HCT116 (cell line): ENCODE measurements around the gene LTB4R. TPM values are rescaled to one million over a fixed set of nuclear protein-coding genes. Genes with fewer than 3 reads are reported as not detected.

Experiments used
- ATAC-seq: fragments of 200-7000 bp; cut with Tn5 transposase; 2 replicates; pipeline ENCODE4 v1.9.1; 2020; ENCODE audit warnings: mild to moderate bottlenecking, moderate library complexity
- BruUV-seq: library from RNA; stranded (reverse); fragments of 400-500 nt; replicated peaks from 2 replicates; lab custom pipeline; 2021; lab: Mats Ljungman, UMichigan
- CTCF ChIA-PET: fragments of 300-600 bp; sonication (Branson Sonifier 250); formaldehyde crosslinking; loops from one replicate; lab custom pipeline; 2021; ENCODE audit warnings: antibody characterized with exemption; lab: Charles Lee
- POLR2A ChIA-PET: fragments of 300-600, 350-600 bp; sonication (Branson Sonifier 250); formaldehyde crosslinking; loops from one replicate; lab custom pipeline; 2021; ENCODE audit warnings: antibody characterized with exemption; lab: Charles Lee
- RAD21 ChIA-PET, 2 experiments: fragments of 300-600 bp; sonication (Branson Sonifier 250); formaldehyde crosslinking; loops; one replicate each; lab custom pipeline; 2023; ENCODE audit warnings: low total read pairs in 2 of 2; ENCODE audit not compliant: uncharacterized antibody in 2 of 2, unreplicated experiment in 2 of 2, low non-redundant PET in 1 of 2; lab: Charles Lee
- DNase-seq: peaks from one replicate; pipeline ENCODE4 v3.0.0-alpha.2; 2010; ENCODE audit warnings: low read depth, low spot score
- H2AFZ ChIP-seq: fragments of 200-600 bp; shearing (Covaris generic), sonication (generic); 2 replicates; pipeline ENCODE4 v1.6.1; 2017; ENCODE audit warnings: low read depth, mixed run types, mixed read lengths, antibody characterized with exemption, low read length; ENCODE audit not compliant: poor library complexity, severe bottlenecking
- H3K27ac ChIP-seq: 2 replicates; pipeline ENCODE4 v1.5.1; 2012; ENCODE audit warnings: low read depth, low read length
- H3K27me3 ChIP-seq: fragments of 200-600 bp; sonication (generic); 2 replicates; pipeline ENCODE4 v1.6.1; 2016; ENCODE audit warnings: mixed run types, low read length, mixed read lengths; ENCODE audit not compliant: insufficient read depth
- H3K36me3 ChIP-seq, 2 experiments: fragments of 200-500 bp in 1 of 2; fragments of 200-600 bp in 1 of 2; sonication (Bioruptor generic) in 1 of 2; sonication (generic) in 1 of 2; 2 replicates each; pipeline versions ENCODE4 v1.5.1 to v1.6.1; 2014 to 2016; ENCODE audit warnings: low read length in 2 of 2, inconsistent platforms in 1 of 2, mixed read lengths in 1 of 2, mixed run types in 1 of 2; ENCODE audit not compliant: insufficient read depth in 2 of 2, control insufficient read depth in 1 of 2
- H3K4me1 ChIP-seq, 2 experiments: fragments of 200-600 bp in 1 of 2; sonication (generic) in 1 of 2; 2 replicates each; pipeline versions ENCODE4 v1.5.1 to v1.6.1; 2012 to 2017; ENCODE audit warnings: low read length in 2 of 2, inconsistent platforms in 1 of 2, mild to moderate bottlenecking in 1 of 2, mixed read lengths in 1 of 2, mixed run types in 1 of 2, moderate library complexity in 1 of 2; ENCODE audit not compliant: insufficient read depth in 2 of 2, control insufficient read depth in 1 of 2
- H3K4me2 ChIP-seq: fragments of 200-600 bp; sonication (generic); 2 replicates; pipeline ENCODE4 v1.6.1; 2017; ENCODE audit warnings: mixed run types, low read length, mixed read lengths
- H3K4me3 ChIP-seq, 2 experiments: fragments of 200-600 bp in 1 of 2; sonication (generic) in 1 of 2; replicated peaks in 1 of 2; 2 replicates each; pipeline ENCODE4 v1.5.1; 2011 to 2016; ENCODE audit warnings: low read length in 2 of 2, control low read depth in 1 of 2, low read depth in 1 of 2, mild to moderate bottlenecking in 1 of 2, mixed read lengths in 1 of 2, mixed run types in 1 of 2
- H3K79me2 ChIP-seq: fragments of 200-600 bp; sonication (generic); 2 replicates; pipeline ENCODE4 v1.6.1; 2017; ENCODE audit warnings: mild to moderate bottlenecking, mixed run types, low read length, moderate library complexity, mixed read lengths; ENCODE audit not compliant: insufficient read depth
- H3K9ac ChIP-seq: fragments of 200-600 bp; sonication (generic); 2 replicates; pipeline ENCODE4 v1.6.1; 2016; ENCODE audit warnings: low read length, mixed read lengths
- H3K9me2 ChIP-seq: fragments of 200-600 bp; sonication (generic), shearing (Covaris generic); 2 replicates; pipeline ENCODE4 v1.6.1; 2017; ENCODE audit warnings: mixed run types, mild to moderate bottlenecking, moderate library complexity; ENCODE audit not compliant: insufficient read depth
- H3K9me3 ChIP-seq, 2 experiments: fragments of 200-500 bp in 1 of 2; fragments of 200-600 bp in 1 of 2; sonication (Bioruptor generic) in 1 of 2; sonication (generic) in 1 of 2; 2 replicates each; pipeline ENCODE4 v1.6.1; 2014 to 2017; ENCODE audit warnings: low read length in 2 of 2, mixed read lengths in 2 of 2, inconsistent platforms in 1 of 2, low read depth in 1 of 2, mild to moderate bottlenecking in 1 of 2, mixed run types in 1 of 2, moderate library complexity in 1 of 2; ENCODE audit not compliant: control insufficient read depth in 1 of 2, insufficient read depth in 1 of 2
- H4K20me1 ChIP-seq: fragments of 200-600 bp; sonication (generic), shearing (Covaris generic); 2 replicates; pipeline ENCODE4 v1.6.1; 2017; ENCODE audit warnings: mixed run types, mild to moderate bottlenecking, moderate library complexity; ENCODE audit not compliant: insufficient read depth
- ATF3 ChIP-seq: IDR thresholded peaks from 2 replicates; pipeline ENCODE4 v1.6.1; 2012
- ELF1 ChIP-seq: IDR thresholded peaks from 2 replicates; pipeline ENCODE4 v1.6.1; 2012; ENCODE audit warnings: low read depth, borderline replicate concordance
- EZH2phosphoT487 ChIP-seq: fragments of 200-600 bp; IDR thresholded peaks from 2 replicates; pipeline ENCODE4 v1.6.1; 2018; ENCODE audit warnings: antibody characterized with exemption, borderline replicate concordance
- FOSL1 ChIP-seq: IDR thresholded peaks from 2 replicates; pipeline ENCODE4 v1.6.1; 2012; ENCODE audit warnings: low read depth
- JUND ChIP-seq: IDR thresholded peaks from 2 replicates; pipeline ENCODE4 v1.6.1; 2012
- POLR2A ChIP-seq: IDR thresholded peaks from 2 replicates; pipeline ENCODE4 v1.7.0; 2011; ENCODE audit warnings: borderline replicate concordance; ENCODE audit not compliant: insufficient read depth, insufficient read length; ENCODE audit errors: extremely low read depth
- REST ChIP-seq: IDR thresholded peaks from 2 replicates; pipeline ENCODE4 v1.6.1; 2012; ENCODE audit warnings: low read depth
- SIN3A ChIP-seq: IDR thresholded peaks from 2 replicates; pipeline ENCODE4 v1.6.1; 2012; ENCODE audit warnings: low read depth
- TCF7L2 ChIP-seq: IDR thresholded peaks from 2 replicates; pipeline ENCODE4 v1.7.0; 2011; ENCODE audit warnings: borderline replicate concordance, inconsistent platforms; ENCODE audit not compliant: insufficient read depth, insufficient read length; ENCODE audit errors: extremely low read depth
- YY1 ChIP-seq: IDR thresholded peaks from 2 replicates; pipeline ENCODE4 v1.6.1; 2011; ENCODE audit warnings: low read length, low read depth, moderate library complexity, mild to moderate bottlenecking; ENCODE audit not compliant: insufficient replicate concordance; ENCODE audit errors: extremely low read depth
- ZBTB33 ChIP-seq: IDR thresholded peaks from 2 replicates; pipeline ENCODE4 v1.6.1; 2011; ENCODE audit warnings: mild to moderate bottlenecking, low read length, moderate library complexity; ENCODE audit not compliant: insufficient replicate concordance; ENCODE audit errors: extremely low read depth
- ZFX ChIP-seq: fragments of 450-650 bp; IDR thresholded peaks from 2 replicates; pipeline ENCODE4 v1.6.1; 2017
- intact Hi-C: fragments of 100-400 bp; cut with micrococcal nuclease; formaldehyde crosslinking; loops from 2 replicates; pipeline ENCODE4 v1.10.0; 2022
- total RNA-seq: library from RNA; stranded (reverse); gene quantifications from one replicate; pipeline ENCODE4 v1.2.1, GENCODE V29; 2021; ENCODE audit not compliant: unreplicated experiment

The LTB4R gene
- total RNA-seq, 1 experiment from 2014 or later = 14.8 TPM

GRCh38 chr14:24308342-24309124, 2.8 kb upstream of the LTB4R start:
- no peak for DNase-seq
- Histone ChIP-seq H4K20me1 (no peaks in the 10 kb centered on the region), H3K9me3 (no peaks in the 10 kb centered on the region)
- no TSS peak for BruUV-seq
- no peak for TF ChIP-seq YY1
- no peak for TF ChIP-seq REST
- no peak for TF ChIP-seq ATF3
- TF ChIP-seq JUND = no peak
- TF ChIP-seq ZFX = no peak
- TF ChIP-seq SIN3A = no peak
- TF ChIP-seq ZBTB33 = no peak
- no peak for TF ChIP-seq ELF1
- TF ChIP-seq EZH2phosphoT487 = no peak
- no peak for TF ChIP-seq FOSL1
- TF ChIP-seq POLR2A = no peak
- TF ChIP-seq TCF7L2 = no peak
- TF ChIP-seq, all 23 proteins: peak for 0
- H3K4me2 ChIP-seq = peak overlapping the region; percentile 57
- ChIA-PET POLR2A (interaction anchor here (0.8 to 1.9 kb wide), 3 partner anchors 10 to 123 kb away, joined by 3 to 7 read pairs (median 4); partner anchors contain the start of gene TINF2), RAD21 (interaction anchor here in 1 of 2 experiments (1.0 kb wide), 2 partner anchors 123 to 250 kb away, joined by 3 read pairs; no protein-coding TSS in a partner anchor), CTCF (interaction anchor here (0.6 to 3.3 kb wide), 23 partner anchors 8 to 250 kb away, joined by 3 to 59 read pairs (median 4); partner anchors contain the start of genes CHMP4A, DHRS1, MDP1 and NOP9)
- H3K4me1 ChIP-seq = peaks cover 7 to 16% of the 10 kb centered on the region in 2 experiments
- 0 out of 2 replicates have a peak overlapping the region, but pooled peaks have one; percentile 19 for H3K27ac ChIP-seq
- no peak overlapping the region for H3K4me3 ChIP-seq
- no peak overlapping the region for H2AFZ ChIP-seq
- H3K27me3 ChIP-seq = no peaks in the 10 kb centered on the region
- H3K79me2 ChIP-seq = no peaks in the 10 kb centered on the region
- intact Hi-C loops = no loop called here
- peak; percentile 28 for ATAC-seq
- no peaks in the 10 kb centered on the region for H3K9me2 ChIP-seq
- peak overlapping the region; percentile 29; the same call in 1 of the 2 replicates for H3K9ac ChIP-seq
- peaks cover 24 to 28% of the 10 kb centered on the region in 2 experiments; a peak in 3 of 4 replicates for H3K36me3 ChIP-seq
